Kidney glomerular epithelial cell (primary cell): ENCODE results near the gene ITGB6.

Source experiments
- DNase-seq: peaks from one replicate; lab custom pipeline; 2025; lab: John Stamatoyannopoulos, UW

Gene ITGB6

DNA sequence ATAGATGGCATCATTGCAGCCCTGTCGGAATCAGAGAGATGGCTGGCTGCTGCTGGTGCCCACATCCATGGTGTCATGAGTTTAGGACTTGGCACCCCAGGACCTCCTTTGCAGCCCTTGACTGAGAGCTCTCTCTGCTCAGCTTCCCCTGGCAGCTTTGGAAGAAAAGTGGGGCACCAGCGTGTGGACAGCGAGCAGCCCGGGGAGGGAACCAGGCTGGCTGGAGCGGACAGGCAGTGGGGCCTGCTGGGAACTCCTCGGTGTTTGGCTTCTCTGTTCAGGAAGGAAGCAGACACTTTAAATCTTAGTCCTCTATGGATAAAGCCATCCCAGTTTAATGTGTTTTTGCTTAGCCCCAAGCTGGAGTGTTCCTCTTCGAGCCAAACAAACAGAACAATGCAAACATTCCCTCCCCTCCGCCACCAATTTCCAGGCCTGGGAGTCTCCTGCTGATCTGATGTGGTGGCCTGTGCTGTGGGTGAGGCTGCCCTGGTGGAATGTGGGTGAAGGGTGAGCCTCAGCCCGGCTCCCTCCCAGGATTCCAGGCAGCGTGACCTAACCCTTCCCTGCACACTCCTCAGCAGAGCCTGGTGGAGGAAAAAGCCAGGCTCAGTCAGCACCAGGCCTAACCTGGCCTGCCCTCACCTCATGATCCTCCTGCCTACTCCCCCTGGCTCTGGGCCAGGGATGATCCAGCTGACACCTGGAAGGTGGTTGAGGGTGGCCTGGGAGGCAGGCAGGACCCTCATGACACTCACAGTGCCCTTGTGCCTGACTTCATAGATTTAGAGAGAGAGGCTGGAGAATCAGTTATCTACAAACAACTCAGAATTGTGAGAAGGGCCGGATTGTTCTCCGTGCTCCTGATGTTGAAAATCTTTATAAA lies 21.6 kb upstream of the ITGB6 start:
- DNase-seq = peak; percentile 93

- peak; percentile 23 for DNase-seq
These were observed 20.5 kb upstream of the ITGB6 start for GRCh38 chr2:160220545-160221009.

- no peak for DNase-seq
These were observed 20.0 kb upstream of the ITGB6 start for GRCh38 chr2:160220026-160220425.

GRCh38 chr2:160214461-160215445 lies 14.7 kb upstream of the ITGB6 start:
- peak; percentile 91 for DNase-seq

- no peak for DNase-seq
These were observed 13.4 kb upstream of the ITGB6 start for GRCh38 chr2:160213511-160213910.

GRCh38 chr2:160210599-160211138 lies 10.6 kb upstream of the ITGB6 start:
- DNase-seq = peak; percentile 45

DNA sequence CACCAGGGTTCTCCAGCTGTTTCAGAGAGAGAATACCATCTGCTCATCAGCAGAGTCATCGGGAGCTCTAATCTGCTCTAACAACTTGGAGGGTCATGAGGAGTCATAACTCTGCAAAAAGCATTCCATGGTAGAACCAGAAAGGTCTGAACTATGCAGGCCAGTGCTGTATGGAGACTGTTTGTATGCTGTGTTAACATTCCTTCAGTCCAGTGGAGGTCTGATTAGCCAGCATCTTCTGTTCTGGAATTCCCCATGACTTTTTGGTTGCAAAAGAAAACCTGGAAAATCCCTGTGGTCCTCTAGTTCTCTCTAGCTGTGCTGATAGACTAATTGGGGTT lies 9.4 kb upstream of the ITGB6 start:
- DNase-seq = peak; percentile 95

DNA sequence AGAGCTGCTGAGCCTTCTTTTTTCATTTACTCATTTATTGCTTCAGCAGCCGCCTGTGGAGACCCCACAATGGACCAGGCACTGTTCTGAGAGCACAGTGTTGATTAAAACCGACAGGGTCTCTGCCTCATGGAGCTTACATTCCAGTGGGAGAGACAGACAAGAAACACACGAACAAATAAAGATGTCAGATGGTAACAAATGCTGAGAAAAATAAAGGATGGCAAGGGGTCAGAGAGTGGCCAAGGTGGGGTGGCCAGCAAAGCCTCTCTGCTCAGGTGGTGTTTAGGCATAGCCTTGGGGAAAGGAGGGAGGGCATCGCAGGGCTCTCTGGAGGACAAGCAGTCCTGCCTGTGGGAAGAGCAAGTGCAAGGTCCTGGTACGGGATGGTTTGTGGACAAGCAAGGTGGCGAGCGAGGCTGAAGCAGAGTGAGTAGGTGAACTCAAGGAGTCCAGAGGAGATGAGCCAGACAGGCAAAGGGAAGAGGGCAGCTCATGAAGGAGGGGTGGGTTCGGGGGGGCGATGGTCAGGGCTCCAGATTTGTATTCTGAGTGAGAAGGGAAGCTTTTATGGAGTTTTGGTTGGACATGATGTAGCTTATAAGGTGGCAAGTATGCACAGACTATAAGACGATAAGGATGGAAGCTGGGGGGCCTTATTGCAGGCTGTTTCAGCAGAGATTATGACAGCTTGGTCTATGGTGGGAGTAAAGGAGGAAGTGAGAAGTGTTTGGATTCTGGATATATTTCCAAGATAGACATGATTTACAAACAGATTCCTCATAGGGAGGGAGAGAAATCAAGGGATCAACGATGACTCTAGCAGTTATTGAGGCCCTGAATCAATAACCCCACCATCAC lies 8.8 kb upstream of the ITGB6 start:
- no peak for DNase-seq

GRCh38 chr2:160207804-160208654 lies 8.0 kb upstream of the ITGB6 start:
- peak; percentile 94 for DNase-seq

DNA sequence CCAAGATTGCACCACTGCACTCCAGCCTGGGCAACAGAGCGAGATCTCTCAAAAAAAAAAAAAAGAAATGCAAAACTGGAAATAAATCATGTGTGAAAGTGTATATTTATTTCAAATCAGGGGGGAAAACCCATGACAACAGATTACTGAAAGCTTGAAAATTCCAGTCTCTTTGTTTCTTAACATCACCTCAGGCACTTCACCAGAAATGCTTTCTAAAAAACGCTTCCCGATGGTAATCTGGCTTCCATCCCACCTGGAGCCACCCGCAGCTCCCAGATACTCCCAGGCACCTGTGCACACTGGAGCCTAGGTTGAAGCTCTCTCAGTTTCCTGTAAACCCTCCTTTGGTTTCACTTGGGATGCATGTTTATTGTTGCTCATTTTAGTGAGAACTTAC lies 7.2 kb upstream of the ITGB6 start:
- peak; percentile 27 for DNase-seq

DNA sequence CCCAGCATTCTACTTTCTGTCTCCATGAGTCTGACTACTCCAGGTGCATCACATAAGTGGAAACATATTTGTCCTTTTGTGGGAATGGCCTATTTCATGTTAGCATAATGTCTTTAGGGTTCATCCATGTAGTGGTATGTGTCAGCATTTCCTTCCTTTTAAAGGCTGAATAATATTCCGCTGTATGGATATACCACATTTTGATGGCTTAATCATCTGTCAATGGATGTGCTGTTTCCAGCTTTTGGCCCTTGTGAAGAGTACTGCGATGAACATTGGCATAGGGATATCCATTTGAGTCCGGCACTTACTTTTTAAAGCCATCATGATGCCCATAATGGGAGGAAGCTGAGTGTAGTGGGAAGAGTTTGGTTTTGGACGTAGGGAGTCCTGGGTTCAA lies 6.4 kb upstream of the ITGB6 start:
- no peak for DNase-seq

DNA sequence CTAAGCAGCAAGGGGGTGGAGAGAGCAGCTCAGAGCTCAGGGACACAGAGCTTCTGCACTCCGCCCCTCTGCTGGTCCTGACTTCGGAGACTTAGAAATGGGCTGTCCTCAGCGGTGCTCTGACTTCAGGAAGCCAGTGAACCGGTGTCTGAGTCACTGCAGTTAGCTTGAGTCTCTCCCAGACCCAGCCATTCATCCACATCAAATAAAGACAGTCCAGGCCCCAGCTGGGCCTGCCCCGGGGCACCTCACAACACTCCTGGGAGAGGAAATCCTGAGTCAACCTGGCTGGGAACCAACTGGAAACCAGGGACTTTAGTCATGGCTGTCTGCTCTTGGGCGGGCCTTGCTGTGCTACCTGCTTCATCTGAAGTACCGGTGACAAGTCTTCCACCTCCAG lies 5.4 kb upstream of the ITGB6 start:
- DNase-seq = peak; percentile 99

- no peak for DNase-seq
These were observed 3.4 kb upstream of the ITGB6 start for GRCh38 chr2:160203422-160203821.

DNA sequence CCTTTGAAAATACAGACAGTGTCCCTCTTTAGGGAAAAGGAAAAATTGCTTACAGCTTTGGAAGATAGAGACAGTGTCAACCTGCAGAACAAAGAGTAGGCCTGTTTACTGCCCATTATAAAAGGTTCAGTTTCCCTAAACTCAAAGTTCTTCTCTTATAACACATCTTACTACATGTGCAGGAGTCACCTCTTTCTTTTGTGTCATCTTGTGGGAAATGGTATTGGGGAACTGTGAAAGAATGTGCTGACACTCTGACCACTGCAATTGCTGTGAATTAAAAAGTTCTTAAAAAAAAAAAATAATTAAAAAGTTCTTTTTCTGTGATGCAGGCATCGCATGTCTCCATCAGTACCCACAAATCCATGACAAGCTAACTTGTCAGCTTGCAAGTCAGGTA lies 2.9 kb upstream of the ITGB6 start:
- no peak for DNase-seq

DNA sequence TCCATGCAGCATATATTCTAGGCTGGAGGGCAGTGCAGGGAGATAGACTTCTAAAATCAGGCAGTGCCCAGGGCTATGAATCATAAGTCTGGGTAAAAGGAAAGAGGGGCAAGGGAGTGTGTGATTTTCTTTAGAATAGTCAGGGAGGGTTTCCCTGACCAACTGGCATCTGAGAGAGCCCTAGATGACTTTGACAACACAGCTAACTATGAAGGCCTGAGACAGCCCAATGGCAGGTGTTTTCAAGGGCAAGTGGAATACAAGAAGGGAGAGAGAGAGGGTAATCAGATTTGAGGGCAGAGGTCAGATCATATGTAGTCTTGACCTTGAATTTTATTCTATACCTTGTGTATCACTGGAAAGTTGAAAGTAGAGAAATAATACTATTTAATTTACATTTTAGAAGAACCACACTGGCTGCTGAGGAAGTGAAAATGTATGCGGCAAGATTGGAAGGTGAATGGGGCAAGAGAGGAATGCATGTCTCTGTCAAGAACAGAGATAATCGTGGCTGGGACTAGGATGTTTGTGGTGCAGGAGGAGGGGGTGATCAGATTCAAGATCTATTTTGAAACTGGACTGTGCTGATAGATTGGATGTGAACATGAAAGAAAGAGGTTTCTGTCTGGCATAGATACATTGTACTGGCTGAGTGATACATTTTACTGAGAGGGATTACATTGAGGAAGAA lies 1.9 kb upstream of the ITGB6 start:
- no peak for DNase-seq

DNA sequence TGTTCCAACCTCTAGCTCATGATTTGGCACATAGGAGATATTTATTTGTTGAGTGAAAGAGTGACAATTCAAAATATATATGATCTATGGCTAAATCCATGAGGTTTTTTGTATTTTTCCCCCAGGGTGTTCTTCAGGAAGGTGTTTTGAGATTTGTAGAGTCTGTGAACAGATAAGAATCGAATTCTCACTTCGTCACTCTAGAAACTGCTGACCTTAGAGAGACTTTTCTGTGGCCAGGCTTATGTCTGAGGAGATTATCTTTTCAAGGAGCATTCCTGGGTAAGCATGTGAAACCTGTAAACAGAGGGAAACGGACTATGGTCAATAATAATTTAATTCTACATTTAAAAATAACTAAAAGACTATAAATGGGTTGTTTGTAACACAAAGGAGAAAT lies 849 bp upstream of the ITGB6 start:
- no peak for DNase-seq

DNA sequence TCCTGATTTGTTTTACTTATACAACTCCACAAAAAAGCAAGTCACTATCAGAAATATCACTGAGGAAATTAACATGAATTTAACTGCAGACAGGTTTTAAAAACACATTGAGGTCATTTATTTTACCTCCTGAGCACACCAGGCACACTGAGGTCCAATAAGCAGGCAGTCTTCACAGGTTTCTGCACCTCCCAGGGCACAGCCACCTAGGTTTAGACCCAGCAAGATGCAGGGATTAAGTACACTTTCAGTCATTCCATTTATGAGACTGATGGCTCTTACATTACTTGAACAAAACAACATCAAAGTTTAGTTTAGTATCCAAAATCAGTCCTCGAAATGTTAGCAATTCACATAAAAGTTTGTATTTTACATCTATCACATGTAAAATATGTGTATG lies 1.0 kb downstream of the ITGB6 start:
- DNase-seq = no peak

GRCh38 chr2:160197587-160197986 lies 2.5 kb downstream of the ITGB6 start:
- no peak for DNase-seq

DNA sequence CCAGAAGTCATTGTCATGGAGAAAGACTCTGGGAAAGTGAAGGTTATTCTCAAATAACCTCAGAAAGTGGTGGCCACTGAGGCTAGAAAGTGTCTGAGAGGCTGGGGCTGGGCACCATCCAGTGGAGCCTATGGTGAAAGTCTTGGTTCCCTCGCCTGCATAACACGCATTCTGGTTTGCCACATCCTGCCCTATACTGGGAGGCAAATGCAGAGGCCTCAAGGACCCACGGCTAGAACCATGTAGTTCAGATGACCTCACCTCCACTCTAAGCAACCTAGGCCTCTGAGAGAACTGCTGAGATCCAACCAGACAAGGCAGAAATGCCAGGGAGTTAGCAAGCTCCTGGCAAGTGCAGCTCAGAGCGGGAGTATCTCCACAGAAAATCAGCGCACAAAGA lies 5.1 kb downstream of the ITGB6 start:
- DNase-seq = no peak

DNA sequence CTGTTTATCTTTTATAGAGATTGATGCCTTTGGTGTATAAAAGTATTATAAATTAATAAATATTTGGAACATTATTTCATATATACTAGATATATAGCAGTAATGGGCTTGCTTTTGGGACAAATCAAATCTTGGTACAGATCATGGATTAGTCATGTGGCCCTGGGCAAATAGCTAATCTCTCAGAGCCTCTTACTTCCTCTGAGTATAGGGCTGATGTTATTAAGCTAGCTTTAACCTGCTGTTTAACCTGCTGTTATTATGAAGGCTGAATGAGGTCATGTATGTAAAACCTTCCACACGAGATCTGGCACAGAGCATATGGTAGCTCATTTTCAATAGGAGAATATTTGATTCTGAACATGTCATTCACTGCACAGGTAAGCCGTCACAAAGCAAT lies 5.7 kb downstream of the ITGB6 start:
- DNase-seq = no peak
